ENCODE results near the gene TEKT2.

Gene TEKT2

GRCh38 chr1:36115931-36116330 lies 32.0 kb downstream of the TEKT2 start:
- no peaks in the 10 kb centered on the region for H3K79me2 ChIP-seq (ENCODE audit: low read length)
- no peak overlapping the region; the same call in 1 of the 2 replicates for H3K4me2 ChIP-seq (ENCODE audit: low read length)
- peaks cover 9% of the 10 kb centered on the region for H3K4me1 ChIP-seq (ENCODE audit: low read length)
- no peak overlapping the region for H2AFZ ChIP-seq (ENCODE audit: low read depth, low read length)
- H4K20me1 ChIP-seq (ENCODE audit: insufficient read depth, low read length): no peaks in the 10 kb centered on the region
- H3K9me3 ChIP-seq (ENCODE audit: insufficient read depth, low read length): no peaks in the 10 kb centered on the region
- H3K4me3 ChIP-seq (ENCODE audit: low read length): no peak overlapping the region
- H3K27ac ChIP-seq (ENCODE audit: low read length): no peak overlapping the region
- TF ChIP-seq CTCF (IDR thresholded peaks at IDR 0.05; ENCODE audit: low read depth, low read length): no peak
- TF ChIP-seq EZH2phosphoT487 (IDR thresholded peaks at IDR 0.05; ENCODE audit: low read depth): no peak
- H3K9ac ChIP-seq (ENCODE audit: low read length): no peak overlapping the region
- no peaks in the 10 kb centered on the region for H3K36me3 ChIP-seq (replicated peaks; ENCODE audit: low read depth, low read length)
- H3K27me3 ChIP-seq (ENCODE audit: low read depth, low read length): no peaks in the 10 kb centered on the region

- no peaks in the 10 kb centered on the region for H3K9me3 ChIP-seq (ENCODE audit: insufficient read depth, low read length)
- no peaks in the 10 kb centered on the region for H3K36me3 ChIP-seq (replicated peaks; ENCODE audit: low read depth, low read length)
- no peak overlapping the region for H3K27ac ChIP-seq (ENCODE audit: low read length)
- peaks cover 9% of the 10 kb centered on the region for H3K4me1 ChIP-seq (ENCODE audit: low read length)
- no peak for TF ChIP-seq EZH2phosphoT487 (IDR thresholded peaks at IDR 0.05; ENCODE audit: low read depth)
- no peak for TF ChIP-seq CTCF (IDR thresholded peaks at IDR 0.05; ENCODE audit: low read depth, low read length)
- no peaks in the 10 kb centered on the region for H3K79me2 ChIP-seq (ENCODE audit: low read length)
- H4K20me1 ChIP-seq (ENCODE audit: insufficient read depth, low read length): no peaks in the 10 kb centered on the region
- no peak overlapping the region for H3K9ac ChIP-seq (ENCODE audit: low read length)
- no peaks in the 10 kb centered on the region for H3K27me3 ChIP-seq (ENCODE audit: low read depth, low read length)
- no peak overlapping the region for H2AFZ ChIP-seq (ENCODE audit: low read depth, low read length)
- no peak overlapping the region for H3K4me2 ChIP-seq (ENCODE audit: low read length)
- H3K4me3 ChIP-seq (ENCODE audit: low read length): no peak overlapping the region
These were observed 33.0 kb downstream of the TEKT2 start for GRCh38 chr1:36116901-36117300.

- Histone ChIP-seq H3K27me3 (ENCODE audit: low read depth, low read length) (no peaks in the 10 kb centered on the region), H3K27ac (ENCODE audit: low read length) (no peak overlapping the region), H3K4me1 (ENCODE audit: low read length) (peaks cover 25% of the 10 kb centered on the region)
These were observed 34.7 kb downstream of the TEKT2 start for GRCh38 chr1:36118447-36119204.

GRCh38 chr1:36119456-36119855 lies 35.6 kb downstream of the TEKT2 start:
- TF ChIP-seq EZH2phosphoT487 (IDR thresholded peaks at IDR 0.05; ENCODE audit: low read depth) (no peak), CTCF (IDR thresholded peaks at IDR 0.05; ENCODE audit: low read depth, low read length) (no peak)
- Histone ChIP-seq H4K20me1 (ENCODE audit: insufficient read depth, low read length) (no peaks in the 10 kb centered on the region), H3K27ac (ENCODE audit: low read length) (no peak overlapping the region), H3K9me3 (ENCODE audit: insufficient read depth, low read length) (no peaks in the 10 kb centered on the region), H2AFZ (ENCODE audit: low read depth, low read length) (no peak overlapping the region), H3K36me3 (replicated peaks; ENCODE audit: low read depth, low read length) (no peaks in the 10 kb centered on the region), H3K27me3 (ENCODE audit: low read depth, low read length) (no peaks in the 10 kb centered on the region), H3K79me2 (ENCODE audit: low read length) (no peaks in the 10 kb centered on the region), H3K4me1 (ENCODE audit: low read length) (peaks cover 30% of the 10 kb centered on the region), H3K4me3 (ENCODE audit: low read length) (no peak overlapping the region), H3K9ac (ENCODE audit: low read length) (no peak overlapping the region), H3K4me2 (ENCODE audit: low read length) (no peak overlapping the region)

More at GRCh38 chr1:36118447-36119204, 34.7 kb downstream of the TEKT2 start:
- Histone ChIP-seq H3K9ac (ENCODE audit: low read length) (no peak overlapping the region), H3K9me3 (ENCODE audit: insufficient read depth, low read length) (no peaks in the 10 kb centered on the region), H4K20me1 (ENCODE audit: insufficient read depth, low read length) (no peaks in the 10 kb centered on the region), H3K79me2 (ENCODE audit: low read length) (no peaks in the 10 kb centered on the region), H2AFZ (ENCODE audit: low read depth, low read length) (no peak overlapping the region), H3K4me3 (ENCODE audit: low read length) (no peak overlapping the region), H3K4me2 (ENCODE audit: low read length) (no peak overlapping the region), H3K36me3 (replicated peaks; ENCODE audit: low read depth, low read length) (no peaks in the 10 kb centered on the region)
- TF ChIP-seq EZH2phosphoT487 (IDR thresholded peaks at IDR 0.05; ENCODE audit: low read depth): no peak
- no peak for TF ChIP-seq CTCF (IDR thresholded peaks at IDR 0.05; ENCODE audit: low read depth, low read length)

Measured in OCI-LY3 (cell line).